Measurements from ENCODE around the gene EBF4. TPM values are rescaled to one million over a fixed set of nuclear protein-coding genes. Genes with fewer than 3 reads are reported as not detected.

The EBF4 gene
- total and polyA plus RNA-seq, 2 donors (not counting 1 experiment from before 2014, with no cell fraction given), result 0.81 to 5.0 TPM

- ChIA-PET POLR2A (no interaction called here), CTCF (no interaction called here)
- TF ChIP-seq EZH2 (IDR thresholded peaks at IDR 0.05; ENCODE audit: borderline replicate concordance, insufficient read depth, low read depth, low read length, poor library complexity, severe bottlenecking) (no peak), CTCF (IDR thresholded peaks at IDR 0.05) (no peak)
- H3K79me2 ChIP-seq (ENCODE audit: control insufficient read depth, insufficient read depth, low read length), result no peaks in the 10 kb centered on the region
- Mint-ChIP-seq H3K27ac (no peak overlapping the region), H3K9me3 (ENCODE audit: insufficient read depth) (no peaks in the 10 kb centered on the region), H3K4me3 (peak overlapping the region; percentile 95), H3K4me1 (peaks cover 32% of the 10 kb centered on the region), H3K27me3 (peaks cover 49% of the 10 kb centered on the region)
- H3K27ac ChIP-seq (ENCODE audit: low read length in 2 of 2), result no peak overlapping the region
- peaks cover 0 to 15% (median 0%) of the 10 kb centered on the region in 3 donors for H3K9me3 ChIP-seq (ENCODE audit: control extremely low read depth in 1 of 3, control insufficient read depth in 2 of 3, insufficient read depth in 1 of 3, low read length in 2 of 3)
- no peak for ATAC-seq (ENCODE audit: low read depth)
- 85% methylated on average over 2 of the region's 6 CpGs for WGBS (ENCODE audit: insufficient coverage)
- no peaks in the 10 kb centered on the region for H4K20me1 ChIP-seq (ENCODE audit: control insufficient read depth, insufficient read depth, low read length, poor library complexity, severe bottlenecking)
- no peak overlapping the region for H3K9ac ChIP-seq (ENCODE audit: low read length)
- no peak overlapping the region for H2AFZ ChIP-seq (ENCODE audit: insufficient read depth, low read depth, low read length, poor library complexity, severe bottlenecking)
- intact Hi-C loops (cut with micrococcal nuclease), result no loop called here
- H3K4me3 ChIP-seq (ENCODE audit: control extremely low read depth in 1 of 5, extremely low read depth in 1 of 5, insufficient read depth in 1 of 5, low read depth in 2 of 5, low read length in 4 of 5), result no peak overlapping the region
- peak overlapping the region; percentile 75 for H3K4me2 ChIP-seq (replicated peaks; ENCODE audit: low read depth, low read length, poor library complexity, severe bottlenecking)
- H3K36me3 ChIP-seq (replicated peaks in 1 of 2; ENCODE audit: control extremely low read depth in 1 of 2, control insufficient read depth in 1 of 2, extremely low read depth in 1 of 2, insufficient read depth in 2 of 2, low read length in 1 of 2), result no peaks in the 10 kb centered on the region
- H3K4me1 ChIP-seq (ENCODE audit: control insufficient read depth in 2 of 2, insufficient read depth in 2 of 2, low read length in 2 of 2), result peaks cover 22 to 26% of the 10 kb centered on the region in 2 donors
- no peak for DNase-seq
- H3K27me3 ChIP-seq (replicated peaks in 1 of 4; ENCODE audit: control extremely low read depth in 1 of 4, control insufficient read depth in 3 of 4, insufficient read depth in 4 of 4, low read length in 3 of 4), result peaks cover 0 to 48% (median 11%) of the 10 kb centered on the region in 4 experiments
These were observed 106.2 kb downstream of the EBF4 start for GRCh38 chr20:2798814-2799213.

- no peak for TF ChIP-seq EZH2 (IDR thresholded peaks at IDR 0.05; ENCODE audit: borderline replicate concordance, insufficient read depth, low read depth, low read length, poor library complexity, severe bottlenecking)
- no peak for TF ChIP-seq CTCF (IDR thresholded peaks at IDR 0.05)
- POLR2A ChIA-PET, result no interaction called here
- H3K27ac Mint-ChIP-seq, result no peak overlapping the region
These were observed 106.7 kb downstream of the EBF4 start for GRCh38 chr20:2799271-2799670.

More at GRCh38 chr20:2799271-2799670, 106.7 kb downstream of the EBF4 start:
- CTCF ChIA-PET, result no interaction called here
- H3K9me3 Mint-ChIP-seq (ENCODE audit: insufficient read depth), result no peaks in the 10 kb centered on the region
- intact Hi-C loops (cut with micrococcal nuclease), result no loop called here
- Histone ChIP-seq H3K4me1 (ENCODE audit: control insufficient read depth in 2 of 2, insufficient read depth in 2 of 2, low read length in 2 of 2) (peaks cover 22 to 26% of the 10 kb centered on the region in 2 donors), H3K79me2 (ENCODE audit: control insufficient read depth, insufficient read depth, low read length) (no peaks in the 10 kb centered on the region), H4K20me1 (ENCODE audit: control insufficient read depth, insufficient read depth, low read length, poor library complexity, severe bottlenecking) (no peaks in the 10 kb centered on the region), H3K4me3 (ENCODE audit: control extremely low read depth in 1 of 5, extremely low read depth in 1 of 5, insufficient read depth in 1 of 5, low read depth in 2 of 5, low read length in 4 of 5) (peak overlapping the region in 3 of 5 experiments; percentile 29 to 47 (median 31)), H3K27me3 (replicated peaks in 1 of 4; ENCODE audit: control extremely low read depth in 1 of 4, control insufficient read depth in 3 of 4, insufficient read depth in 4 of 4, low read length in 3 of 4) (peaks cover 0 to 48% (median 12%) of the 10 kb centered on the region in 4 experiments), H2AFZ (ENCODE audit: insufficient read depth, low read depth, low read length, poor library complexity, severe bottlenecking) (peak overlapping the region; percentile 76), H3K4me2 (replicated peaks; ENCODE audit: low read depth, low read length, poor library complexity, severe bottlenecking) (peak overlapping the region; percentile 75), H3K27ac (ENCODE audit: low read length in 2 of 2) (no peak overlapping the region), H3K9ac (ENCODE audit: low read length) (no peak overlapping the region), H3K36me3 (replicated peaks in 1 of 2; ENCODE audit: control extremely low read depth in 1 of 2, control insufficient read depth in 1 of 2, extremely low read depth in 1 of 2, insufficient read depth in 2 of 2, low read length in 1 of 2) (no peaks in the 10 kb centered on the region), H3K9me3 (ENCODE audit: control extremely low read depth in 1 of 3, control insufficient read depth in 2 of 3, insufficient read depth in 1 of 3, low read length in 2 of 3) (peaks cover 0 to 15% (median 0%) of the 10 kb centered on the region in 3 donors)
- peak overlapping the region; percentile 95 for H3K4me3 Mint-ChIP-seq
- H3K27me3 Mint-ChIP-seq, result peaks cover 54% of the 10 kb centered on the region
- H3K4me1 Mint-ChIP-seq, result peaks cover 32% of the 10 kb centered on the region
- 47% methylated on average over 8 of the region's 9 CpGs for WGBS (ENCODE audit: insufficient coverage)
- ATAC-seq (ENCODE audit: low read depth), result no peak
- DNase-seq, result no peak
